Activated naive CD8-positive, alpha-beta T cell (primary cell): ENCODE data around the gene PTH2.

ENCODE experiments used
- H3K27ac Mint-ChIP-seq: one replicate; pipeline ENCODE4 v1.8.0; 2021; ENCODE audit warnings: mixed read lengths
- H3K27me3 Mint-ChIP-seq: one replicate; pipeline ENCODE4 v1.8.0; 2021; ENCODE audit warnings: mixed read lengths
- H3K36me3 Mint-ChIP-seq: one replicate; pipeline ENCODE4 v1.8.0; 2021; ENCODE audit warnings: mixed read lengths
- H3K4me1 Mint-ChIP-seq: one replicate; pipeline ENCODE4 v1.8.0; 2021; ENCODE audit warnings: low read depth, mixed read lengths
- H3K4me3 Mint-ChIP-seq: one replicate; pipeline ENCODE4 v1.8.0; 2021; ENCODE audit warnings: mild to moderate bottlenecking, mixed read lengths
- H3K9me3 Mint-ChIP-seq: one replicate; pipeline ENCODE4 v1.8.0; 2021; ENCODE audit warnings: low read depth, mixed read lengths

PTH2 gene

GRCh38 chr19:49441210-49441959 is 18.1 kb upstream of the PTH2 start, which contains the start of gene SLC17A7:
Gene SLC17A7 (minus strand): TSS chr19:49441527. CDS start chr19:49441379, 148 bp downstream.
- Mint-ChIP-seq H3K9me3 (no peaks in the 10 kb centered on the region), H3K27me3 (peaks cover 46% of the 10 kb centered on the region), H3K4me3 (peak within 1 kb of the TSS; percentile 79), H3K4me1 (peaks cover 28% of the 10 kb centered on the region), H3K27ac (no peak within 1 kb of the TSS), H3K36me3 (no peaks in the 10 kb centered on the region)

- H3K27me3 Mint-ChIP-seq, result peaks cover 53% of the 10 kb centered on the region
- H3K9me3 Mint-ChIP-seq, result no peaks in the 10 kb centered on the region
- no peak overlapping the region for H3K27ac Mint-ChIP-seq
- peaks cover 34% of the 10 kb centered on the region for H3K4me1 Mint-ChIP-seq
- no peaks in the 10 kb centered on the region for H3K36me3 Mint-ChIP-seq
- peak overlapping the region; percentile 72 for H3K4me3 Mint-ChIP-seq
These were observed 17.4 kb upstream of the PTH2 start for GRCh38 chr19:49440439-49441209.

DNA sequence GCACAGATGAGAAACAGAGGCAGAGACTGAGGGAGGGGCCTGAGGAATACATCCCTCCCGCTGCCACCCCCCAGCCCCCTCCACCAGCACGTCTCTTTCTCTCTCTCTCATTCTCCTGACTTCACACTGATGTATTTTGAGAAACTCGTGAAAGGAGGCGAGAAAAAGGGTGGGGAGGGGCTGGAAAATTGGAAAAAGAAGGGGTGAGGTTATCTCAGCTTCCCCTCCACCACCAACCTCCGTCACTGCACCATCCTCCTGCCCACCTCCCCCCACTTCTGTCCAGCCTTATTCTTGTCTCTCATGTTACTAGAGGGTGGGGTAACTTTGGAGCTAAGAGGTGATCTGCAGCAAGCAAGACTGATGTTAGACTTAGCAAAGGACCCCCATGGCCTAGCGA is 16.6 kb upstream of the PTH2 start:
- H3K27ac Mint-ChIP-seq, result no peak overlapping the region
- H3K4me1 Mint-ChIP-seq, result peaks cover 36% of the 10 kb centered on the region
- H3K27me3 Mint-ChIP-seq, result peaks cover 60% of the 10 kb centered on the region
- H3K4me3 Mint-ChIP-seq, result no peak overlapping the region
- H3K9me3 Mint-ChIP-seq, result no peaks in the 10 kb centered on the region
- H3K36me3 Mint-ChIP-seq, result no peaks in the 10 kb centered on the region

DNA sequence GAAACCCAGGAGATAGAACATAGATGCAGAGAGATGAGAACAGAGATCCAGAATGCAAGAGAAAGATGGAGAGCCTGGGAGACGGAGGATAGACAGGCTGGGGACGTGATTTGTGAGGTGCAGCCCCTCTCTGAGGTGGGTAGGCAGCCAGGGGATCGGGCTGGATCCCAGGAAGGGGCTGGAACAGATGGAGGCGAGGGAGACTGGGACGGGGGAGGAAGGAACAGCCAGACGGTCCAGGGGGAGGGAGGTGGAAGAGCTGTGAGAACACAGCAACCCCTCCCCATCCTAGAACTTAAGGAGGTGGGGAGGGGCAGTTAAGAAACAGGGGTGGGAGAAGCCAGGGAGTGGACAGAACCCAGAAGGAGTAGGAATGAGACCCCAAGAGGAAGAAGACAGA is 15.0 kb upstream of the PTH2 start:
- H3K9me3 Mint-ChIP-seq, result no peaks in the 10 kb centered on the region
- H3K36me3 Mint-ChIP-seq, result no peaks in the 10 kb centered on the region
- no peak overlapping the region for H3K27ac Mint-ChIP-seq
- peaks cover 32% of the 10 kb centered on the region for H3K4me1 Mint-ChIP-seq
- peaks cover 66% of the 10 kb centered on the region for H3K27me3 Mint-ChIP-seq
- no peak overlapping the region for H3K4me3 Mint-ChIP-seq

DNA sequence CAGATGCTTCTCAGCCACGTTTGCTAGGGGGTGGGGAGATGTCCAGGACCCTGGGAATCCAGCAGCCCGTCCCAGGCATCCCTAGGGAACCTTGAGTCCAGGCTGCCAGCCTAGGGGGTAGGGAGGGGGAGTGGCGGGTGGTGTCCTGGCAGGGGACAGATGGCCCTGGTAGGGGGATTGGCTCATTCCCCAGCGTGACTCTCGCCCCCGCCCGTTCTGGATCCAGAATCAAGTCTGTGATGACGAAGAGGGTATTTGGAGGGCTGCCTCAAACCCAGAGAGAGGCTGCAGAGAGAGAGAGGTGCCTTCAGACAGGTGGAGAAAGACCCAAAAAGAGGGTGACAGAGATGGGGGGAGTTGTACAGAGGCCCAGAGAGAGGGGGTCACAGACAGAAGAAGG is 14.0 kb upstream of the PTH2 start:
- no peaks in the 10 kb centered on the region for H3K36me3 Mint-ChIP-seq
- peaks cover 32% of the 10 kb centered on the region for H3K4me1 Mint-ChIP-seq
- H3K4me3 Mint-ChIP-seq, result no peak overlapping the region
- H3K9me3 Mint-ChIP-seq, result no peaks in the 10 kb centered on the region
- no peak overlapping the region for H3K27ac Mint-ChIP-seq
- peaks cover 67% of the 10 kb centered on the region for H3K27me3 Mint-ChIP-seq

DNA sequence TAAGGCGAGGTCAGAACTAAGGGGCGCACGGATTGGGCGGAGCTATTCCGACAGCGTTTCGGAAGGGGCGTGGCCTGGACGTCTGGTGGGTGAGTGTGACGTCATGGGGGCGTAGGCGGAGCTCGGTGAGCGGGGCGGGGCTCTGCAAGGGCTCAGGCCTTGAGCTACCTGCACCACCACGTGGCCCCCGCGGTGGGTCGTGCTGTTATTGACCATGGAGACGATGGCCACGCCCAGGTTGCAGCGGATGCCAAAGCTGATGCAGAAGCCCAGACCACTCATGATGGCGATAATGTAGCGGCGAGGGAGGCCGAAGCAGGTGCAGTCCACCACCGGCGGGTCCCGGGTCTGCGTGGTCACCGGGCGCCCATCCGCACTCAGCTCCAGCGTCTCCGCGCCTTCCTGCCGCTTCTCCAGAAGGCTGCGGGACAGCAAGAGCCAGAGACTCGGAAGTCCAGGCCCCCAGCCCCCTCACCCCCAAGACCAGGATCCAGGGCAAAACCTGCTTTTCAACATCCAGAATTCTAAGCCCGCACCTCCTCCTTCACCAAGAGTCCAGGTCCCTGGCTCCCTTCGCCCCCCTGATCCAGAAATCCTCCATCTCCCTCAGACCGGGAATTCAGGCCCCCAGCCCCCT is 13.3 kb upstream of the PTH2 start:
- H3K4me1 Mint-ChIP-seq, result peaks cover 28% of the 10 kb centered on the region
- peaks cover 62% of the 10 kb centered on the region for H3K27me3 Mint-ChIP-seq
- H3K4me3 Mint-ChIP-seq, result peak overlapping the region; percentile 7
- H3K9me3 Mint-ChIP-seq, result no peaks in the 10 kb centered on the region
- no peaks in the 10 kb centered on the region for H3K36me3 Mint-ChIP-seq
- peak overlapping the region; percentile 46 for H3K27ac Mint-ChIP-seq

DNA sequence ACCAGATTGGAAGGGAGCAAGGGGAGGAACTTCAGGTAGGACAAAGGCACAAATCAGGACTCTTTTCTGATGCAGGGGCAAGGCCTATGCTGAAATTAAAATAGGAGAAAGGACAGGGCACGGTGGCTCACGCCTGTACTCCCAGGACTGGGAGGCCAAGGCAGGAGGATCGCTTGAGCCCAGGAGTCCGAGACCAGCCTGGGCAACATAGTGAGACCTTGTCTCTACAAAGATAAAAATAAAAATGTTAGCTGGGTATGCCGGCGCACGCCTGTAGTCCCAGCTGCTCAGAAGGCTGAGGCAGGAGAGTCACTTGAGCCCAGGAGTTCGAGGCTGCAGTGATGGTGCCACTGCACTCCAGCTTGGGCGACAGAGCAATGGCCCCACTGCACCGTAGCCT is 12.4 kb upstream of the PTH2 start:
- H3K4me1 Mint-ChIP-seq, result peaks cover 30% of the 10 kb centered on the region
- H3K27me3 Mint-ChIP-seq, result peaks cover 63% of the 10 kb centered on the region
- H3K9me3 Mint-ChIP-seq, result no peaks in the 10 kb centered on the region
- no peak overlapping the region for H3K27ac Mint-ChIP-seq
- H3K36me3 Mint-ChIP-seq, result no peaks in the 10 kb centered on the region
- H3K4me3 Mint-ChIP-seq, result no peak overlapping the region

- no peaks in the 10 kb centered on the region for H3K9me3 Mint-ChIP-seq
- no peak overlapping the region for H3K27ac Mint-ChIP-seq
- no peak overlapping the region for H3K4me3 Mint-ChIP-seq
- H3K36me3 Mint-ChIP-seq, result no peaks in the 10 kb centered on the region
- H3K27me3 Mint-ChIP-seq, result peaks cover 62% of the 10 kb centered on the region
- peaks cover 31% of the 10 kb centered on the region for H3K4me1 Mint-ChIP-seq
These were observed 11.8 kb upstream of the PTH2 start for GRCh38 chr19:49434907-49435583.

DNA sequence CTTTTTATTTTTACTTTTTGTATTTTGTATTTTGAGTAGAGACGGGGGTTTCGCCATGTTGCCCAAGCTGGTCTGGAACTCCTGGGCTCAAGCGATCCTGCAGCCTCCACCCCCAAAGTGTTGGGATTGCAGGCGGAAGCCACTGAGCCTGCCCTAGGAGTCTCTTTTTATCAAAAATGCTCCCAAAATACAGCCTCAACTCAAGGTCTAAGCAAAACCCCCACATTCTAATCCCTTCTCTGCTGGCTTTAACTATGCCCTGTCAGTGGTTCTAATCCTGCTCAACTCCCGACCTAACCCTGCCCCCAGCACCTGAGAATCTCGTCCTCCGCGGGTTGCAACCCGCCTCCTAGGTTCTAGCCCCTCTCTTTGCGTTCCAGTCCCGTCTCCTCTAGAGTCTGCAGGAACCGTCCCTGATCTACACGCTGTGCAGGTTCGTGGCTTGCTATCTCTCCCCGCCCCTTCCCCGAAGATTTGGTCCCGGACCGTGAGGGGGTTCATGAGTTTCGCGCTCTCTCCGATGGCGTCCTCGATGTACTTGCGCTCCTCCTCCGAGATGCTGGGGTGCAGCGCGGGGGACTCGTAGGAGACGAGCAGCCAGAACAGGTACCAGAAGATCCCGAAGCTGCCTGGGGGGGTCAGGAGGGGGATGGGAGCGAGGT is 10.1 kb upstream of the PTH2 start:
- peaks cover 36% of the 10 kb centered on the region for H3K4me1 Mint-ChIP-seq

DNA sequence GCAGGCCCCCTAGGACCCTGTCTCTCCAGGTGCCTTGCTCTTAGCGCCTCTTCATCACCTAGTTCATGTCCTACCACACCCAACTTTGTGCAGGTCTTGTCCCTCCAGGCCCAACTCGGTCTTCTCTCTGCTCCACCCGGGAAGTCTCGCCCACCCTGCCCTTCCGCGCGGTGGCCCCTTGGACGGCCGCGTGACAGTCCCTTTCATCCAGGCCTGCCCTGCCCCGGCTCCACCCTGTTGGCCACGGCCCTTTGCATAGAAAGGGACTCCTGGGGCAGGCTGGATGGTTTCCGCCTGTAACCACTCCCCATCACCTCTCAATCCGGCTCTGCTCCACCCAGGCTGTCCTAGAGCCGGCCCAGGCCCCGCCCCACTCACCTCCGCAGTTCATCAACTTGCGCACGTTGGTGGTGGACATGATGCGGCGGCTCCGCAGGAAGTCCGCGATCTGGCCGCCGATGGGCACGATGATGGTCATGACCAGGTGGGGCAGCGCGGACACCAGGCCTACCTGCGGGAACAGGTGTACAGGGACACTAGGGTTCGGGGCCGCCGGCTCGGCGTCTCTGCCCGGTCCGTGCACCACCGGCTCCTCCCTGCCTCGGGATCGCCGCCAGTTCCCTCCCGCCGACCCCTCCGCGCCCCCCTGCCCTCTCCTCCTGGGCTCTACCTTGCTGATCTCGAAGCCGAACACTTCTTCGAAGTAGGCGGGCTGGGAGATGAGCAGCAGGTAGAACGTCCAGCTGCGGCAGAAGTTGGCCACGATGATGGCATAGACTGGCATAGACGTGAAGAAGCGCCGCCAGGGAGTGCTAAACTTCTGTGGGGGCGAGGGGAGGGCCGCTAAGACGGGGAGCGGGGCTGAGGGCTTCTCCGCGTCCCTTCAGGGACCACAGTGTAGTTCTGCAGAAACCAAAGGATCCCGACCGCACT is 9.2 kb upstream of the PTH2 start:
- no peak overlapping the region for H3K27ac Mint-ChIP-seq
- no peaks in the 10 kb centered on the region for H3K36me3 Mint-ChIP-seq
- peak overlapping the region; percentile 54 for H3K4me3 Mint-ChIP-seq
- no peaks in the 10 kb centered on the region for H3K9me3 Mint-ChIP-seq
- H3K27me3 Mint-ChIP-seq, result peaks cover 49% of the 10 kb centered on the region
- peaks cover 43% of the 10 kb centered on the region for H3K4me1 Mint-ChIP-seq

More for the DNA sequence above, 10.1 kb upstream of the PTH2 start:
- Mint-ChIP-seq H3K9me3 (no peaks in the 10 kb centered on the region), H3K27me3 (peaks cover 55% of the 10 kb centered on the region), H3K27ac (no peak overlapping the region), H3K4me3 (peak overlapping the region; percentile 38), H3K36me3 (no peaks in the 10 kb centered on the region)

- no peak overlapping the region for H3K4me3 Mint-ChIP-seq
- H3K4me1 Mint-ChIP-seq, result peaks cover 50% of the 10 kb centered on the region
- H3K27ac Mint-ChIP-seq, result no peak overlapping the region
- H3K27me3 Mint-ChIP-seq, result peaks cover 54% of the 10 kb centered on the region
- H3K36me3 Mint-ChIP-seq, result no peaks in the 10 kb centered on the region
- no peaks in the 10 kb centered on the region for H3K9me3 Mint-ChIP-seq
These were observed 8.1 kb upstream of the PTH2 start for GRCh38 chr19:49431330-49431749.

DNA sequence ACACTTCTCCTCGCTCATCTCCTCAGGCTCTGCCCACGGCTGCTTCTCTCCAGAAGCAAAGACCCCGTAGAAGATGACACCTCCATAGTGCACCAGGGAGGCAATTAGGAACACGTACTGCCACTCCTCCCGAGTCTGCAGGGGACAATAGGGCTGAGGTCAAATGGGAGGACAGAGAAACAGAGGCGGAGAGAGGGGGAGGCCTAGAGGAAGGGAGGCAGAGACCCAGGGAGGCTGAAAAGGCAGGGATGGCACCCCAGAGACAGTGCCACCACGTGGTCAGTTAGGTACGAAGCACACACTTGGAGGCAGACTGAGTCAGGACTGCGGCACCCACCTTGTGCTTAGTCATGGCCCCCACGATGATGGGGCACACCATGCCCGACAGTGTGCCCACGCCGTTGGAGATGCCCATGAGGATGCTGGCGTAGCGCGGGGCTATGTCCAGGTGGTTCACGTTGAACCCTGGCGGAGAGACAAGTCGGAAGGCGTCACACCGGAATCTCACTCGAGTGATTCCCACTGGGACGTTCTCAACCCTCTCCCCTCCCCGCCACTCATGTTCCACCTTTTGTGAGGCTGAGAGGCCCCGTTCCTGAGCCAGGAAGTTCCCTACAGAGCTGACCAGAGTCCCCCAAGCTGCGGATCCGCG is 7.6 kb upstream of the PTH2 start:
- Mint-ChIP-seq H3K4me3 (no peak overlapping the region), H3K4me1 (peaks cover 49% of the 10 kb centered on the region), H3K27ac (no peak overlapping the region)

GRCh38 chr19:49430172-49430677 is 7.0 kb upstream of the PTH2 start:
- Mint-ChIP-seq H3K27me3 (peaks cover 55% of the 10 kb centered on the region), H3K4me3 (no peak overlapping the region), H3K36me3 (no peaks in the 10 kb centered on the region), H3K9me3 (no peaks in the 10 kb centered on the region), H3K4me1 (peaks cover 51% of the 10 kb centered on the region), H3K27ac (no peak overlapping the region)

More for the DNA sequence above, 7.6 kb upstream of the PTH2 start:
- H3K36me3 Mint-ChIP-seq, result no peaks in the 10 kb centered on the region
- H3K9me3 Mint-ChIP-seq, result no peaks in the 10 kb centered on the region
- peaks cover 55% of the 10 kb centered on the region for H3K27me3 Mint-ChIP-seq
